Keratinocyte (primary cell): ENCODE results near the gene ACVR1.

Experiments
- CTCF ChIP-seq, 3 experiments: IDR thresholded peaks in 1 of 3; conservative IDR thresholded peaks in 1 of 3; optimal IDR thresholded peaks in 1 of 3; 2 replicates in 2 of 3; 3 replicates in 1 of 3; pipeline versions ENCODE3 to v1.5.1; 2011; ENCODE audit warnings: low read length in 3 of 3, mild to moderate bottlenecking in 3 of 3, moderate library complexity in 2 of 3, control low read depth in 1 of 3, inconsistent platforms in 1 of 3; ENCODE audit not compliant: insufficient read depth in 2 of 3; ENCODE audit errors: extremely low read depth in 1 of 3
- EZH2 ChIP-seq: IDR thresholded peaks from one replicate; pipeline ENCODE4 v1.6.1; 2012; ENCODE audit warnings: inconsistent platforms, mild to moderate bottlenecking, low read length, moderate library complexity

GRCh38 chr2:157822533-157822932 lies 53.6 kb downstream of the ACVR1 start:
- TF ChIP-seq EZH2, result no peak
- TF ChIP-seq CTCF (optimal IDR thresholded peaks at IDR 0.05 in 1 of 3, IDR thresholded peaks at IDR 0.05 in 1 of 3, conservative IDR thresholded peaks at IDR 0.05 in 1 of 3; ENCODE audit: extremely low read depth in 1 of 3, insufficient read depth in 2 of 3, low read length in 3 of 3), result no peak
